Measurements from ENCODE around the gene RIC8A. TPM values are rescaled to one million over a fixed set of nuclear protein-coding genes. Genes with fewer than 3 reads are reported as not detected.

The RIC8A gene
- total RNA-seq, 1 donor from 2014 or later = 114 TPM

DNA sequence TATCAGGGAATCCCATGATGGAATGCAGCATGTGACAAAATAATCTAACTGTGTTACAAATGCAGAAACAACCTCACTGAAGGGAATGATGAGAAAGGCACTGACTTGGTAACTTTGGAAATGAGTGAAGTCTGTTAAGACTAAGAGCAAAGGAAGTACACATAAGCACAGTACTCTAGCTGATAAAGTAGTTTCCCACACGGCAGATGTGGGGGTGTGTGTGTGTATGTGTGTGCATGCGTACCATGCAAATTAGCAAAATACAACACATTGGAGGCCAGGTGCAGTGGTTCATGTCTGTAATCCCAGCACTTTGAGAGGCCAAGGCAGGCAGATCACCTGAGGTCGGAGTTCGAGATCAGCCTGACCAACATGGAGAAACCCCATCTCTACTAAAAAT, 54.1 kb downstream of the RIC8A start:
- Mint-ChIP-seq H3K36me3 (ENCODE audit: low read depth) (no peaks in the 10 kb centered on the region), H3K27me3 (no peaks in the 10 kb centered on the region), H3K27ac (no peak overlapping the region), H3K9me3 (peaks cover 5% of the 10 kb centered on the region), H3K4me3 (no peak overlapping the region), H3K4me1 (peaks cover 34% of the 10 kb centered on the region)
- TF ChIP-seq, protein P1, sequence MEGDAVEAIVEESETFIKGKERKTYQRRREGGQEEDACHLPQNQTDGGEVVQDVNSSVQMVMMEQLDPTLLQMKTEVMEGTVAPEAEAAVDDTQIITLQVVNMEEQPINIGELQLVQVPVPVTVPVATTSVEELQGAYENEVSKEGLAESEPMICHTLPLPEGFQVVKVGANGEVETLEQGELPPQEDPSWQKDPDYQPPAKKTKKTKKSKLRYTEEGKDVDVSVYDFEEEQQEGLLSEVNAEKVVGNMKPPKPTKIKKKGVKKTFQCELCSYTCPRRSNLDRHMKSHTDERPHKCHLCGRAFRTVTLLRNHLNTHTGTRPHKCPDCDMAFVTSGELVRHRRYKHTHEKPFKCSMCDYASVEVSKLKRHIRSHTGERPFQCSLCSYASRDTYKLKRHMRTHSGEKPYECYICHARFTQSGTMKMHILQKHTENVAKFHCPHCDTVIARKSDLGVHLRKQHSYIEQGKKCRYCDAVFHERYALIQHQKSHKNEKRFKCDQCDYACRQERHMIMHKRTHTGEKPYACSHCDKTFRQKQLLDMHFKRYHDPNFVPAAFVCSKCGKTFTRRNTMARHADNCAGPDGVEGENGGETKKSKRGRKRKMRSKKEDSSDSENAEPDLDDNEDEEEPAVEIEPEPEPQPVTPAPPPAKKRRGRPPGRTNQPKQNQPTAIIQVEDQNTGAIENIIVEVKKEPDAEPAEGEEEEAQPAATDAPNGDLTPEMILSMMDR (IDR thresholded peaks at IDR 0.05) = no peak
- CTCF ChIA-PET = interaction anchor here (0.9 to 1.2 kb wide), 2 partner anchors 10 to 12 kb away, joined by 3 to 11 read pairs; no protein-coding TSS in a partner anchor
- DNase-seq = no peak
- ATAC-seq (ENCODE audit: low read depth) = no peak
- intact Hi-C loops (cut with micrococcal nuclease) = no loop called here
- POLR2A ChIA-PET = no interaction called here

Other genes starting within 250 kb of the RIC8A start
- not detected in 2 replicates for gene SCGB1C1, start 14.6 kb upstream of the RIC8A start, total RNA-seq
- 44.2 and 47.0 TPM in 2 replicates for gene BET1L, start 309 bp upstream of the RIC8A start, total RNA-seq
- gene SIRT3, start 28.6 kb downstream of the RIC8A start, total RNA-seq = 21.8 and 23.0 TPM in 2 replicates
- gene PSMD13, start 29.3 kb downstream of the RIC8A start, total RNA-seq = 147 and 149 TPM in 2 replicates
- gene NLRP6, start 70.7 kb downstream of the RIC8A start, total RNA-seq = 0.46 and 0.64 TPM in 2 replicates
- 62.3 and 74.1 TPM in 2 replicates for gene PGGHG, start 81.4 kb downstream of the RIC8A start, total RNA-seq
- not detected in 2 replicates for gene IFITM5, start 91.8 kb downstream of the RIC8A start, total RNA-seq
- 112 and 125 TPM in 2 replicates for gene IFITM2, start 100.1 kb downstream of the RIC8A start, total RNA-seq
- gene IFITM1, start 106.3 kb downstream of the RIC8A start, total RNA-seq = 21.2 and 25.3 TPM in 2 replicates
- 14.8 and 17.0 TPM in 2 replicates for gene IFITM3, start 113.2 kb downstream of the RIC8A start, total RNA-seq
- gene B4GALNT4, start 161.8 kb downstream of the RIC8A start, total RNA-seq = not detected in 2 replicates
- 0.18 TPM in 1 of 2 replicates, not detected in the other for gene PKP3, start 186.5 kb downstream of the RIC8A start, total RNA-seq
- gene SIGIRR, start 207.3 kb downstream of the RIC8A start, total RNA-seq = 19.8 and 24.2 TPM in 2 replicates
- gene ANO9, start 234.3 kb downstream of the RIC8A start, total RNA-seq = 37.2 and 46.1 TPM in 2 replicates
- gene PTDSS2, start 242.6 kb downstream of the RIC8A start, total RNA-seq = 17.8 and 22.0 TPM in 2 replicates

All from activated B cell treated with CpG ODN at 0.5 μM for 24 hours (primary cell).